ENCODE results near the gene RGMB.

Gene RGMB

DNA sequence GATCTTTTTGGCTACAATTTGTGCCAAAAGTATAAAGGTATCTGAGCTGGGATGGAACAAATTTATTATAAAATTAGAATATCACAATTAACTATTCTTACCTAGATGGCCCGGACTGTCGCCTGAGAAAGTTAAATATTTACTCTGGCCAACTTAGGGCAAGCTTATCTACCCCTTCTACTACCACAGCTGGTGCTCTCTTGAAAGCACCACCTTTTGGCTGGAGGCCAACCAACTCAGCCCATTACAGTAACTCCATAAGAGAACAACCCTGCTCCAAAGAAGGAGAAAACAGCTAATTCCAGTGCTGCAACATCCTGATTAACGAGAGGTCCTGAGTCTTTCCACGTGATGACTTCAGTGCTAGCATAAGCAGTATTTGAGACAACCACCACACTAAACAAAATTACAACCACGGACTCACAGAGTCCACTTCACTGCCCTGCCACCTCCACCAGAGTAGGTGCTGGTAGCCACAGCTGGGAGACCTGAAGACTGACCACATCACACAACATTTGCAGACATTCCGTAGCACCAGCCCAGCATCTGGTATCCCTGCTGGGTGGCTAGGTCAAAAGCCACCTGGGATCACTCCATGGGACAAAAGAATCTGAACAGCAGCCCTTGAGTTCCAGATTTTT, 43.2 kb downstream of the RGMB start:
- TF ChIP-seq, protein P1, sequence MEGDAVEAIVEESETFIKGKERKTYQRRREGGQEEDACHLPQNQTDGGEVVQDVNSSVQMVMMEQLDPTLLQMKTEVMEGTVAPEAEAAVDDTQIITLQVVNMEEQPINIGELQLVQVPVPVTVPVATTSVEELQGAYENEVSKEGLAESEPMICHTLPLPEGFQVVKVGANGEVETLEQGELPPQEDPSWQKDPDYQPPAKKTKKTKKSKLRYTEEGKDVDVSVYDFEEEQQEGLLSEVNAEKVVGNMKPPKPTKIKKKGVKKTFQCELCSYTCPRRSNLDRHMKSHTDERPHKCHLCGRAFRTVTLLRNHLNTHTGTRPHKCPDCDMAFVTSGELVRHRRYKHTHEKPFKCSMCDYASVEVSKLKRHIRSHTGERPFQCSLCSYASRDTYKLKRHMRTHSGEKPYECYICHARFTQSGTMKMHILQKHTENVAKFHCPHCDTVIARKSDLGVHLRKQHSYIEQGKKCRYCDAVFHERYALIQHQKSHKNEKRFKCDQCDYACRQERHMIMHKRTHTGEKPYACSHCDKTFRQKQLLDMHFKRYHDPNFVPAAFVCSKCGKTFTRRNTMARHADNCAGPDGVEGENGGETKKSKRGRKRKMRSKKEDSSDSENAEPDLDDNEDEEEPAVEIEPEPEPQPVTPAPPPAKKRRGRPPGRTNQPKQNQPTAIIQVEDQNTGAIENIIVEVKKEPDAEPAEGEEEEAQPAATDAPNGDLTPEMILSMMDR (IDR thresholded peaks at IDR 0.05) = no peak
- peaks cover 4% of the 10 kb centered on the region for H3K27me3 ChIP-seq
- no peaks in the 10 kb centered on the region for H3K4me1 ChIP-seq (ENCODE audit: control insufficient read depth in 1 of 2, insufficient read depth in 1 of 2, low read depth in 1 of 2, low read length in 1 of 2)
- H3K36me3 ChIP-seq = no peaks in the 10 kb centered on the region
- no peaks in the 10 kb centered on the region for H3K9me3 ChIP-seq
- H3K27ac ChIP-seq = no peak overlapping the region
- H3K4me3 ChIP-seq (ENCODE audit: low read depth in 1 of 2, low read length in 1 of 2) = no peak overlapping the region

DNA sequence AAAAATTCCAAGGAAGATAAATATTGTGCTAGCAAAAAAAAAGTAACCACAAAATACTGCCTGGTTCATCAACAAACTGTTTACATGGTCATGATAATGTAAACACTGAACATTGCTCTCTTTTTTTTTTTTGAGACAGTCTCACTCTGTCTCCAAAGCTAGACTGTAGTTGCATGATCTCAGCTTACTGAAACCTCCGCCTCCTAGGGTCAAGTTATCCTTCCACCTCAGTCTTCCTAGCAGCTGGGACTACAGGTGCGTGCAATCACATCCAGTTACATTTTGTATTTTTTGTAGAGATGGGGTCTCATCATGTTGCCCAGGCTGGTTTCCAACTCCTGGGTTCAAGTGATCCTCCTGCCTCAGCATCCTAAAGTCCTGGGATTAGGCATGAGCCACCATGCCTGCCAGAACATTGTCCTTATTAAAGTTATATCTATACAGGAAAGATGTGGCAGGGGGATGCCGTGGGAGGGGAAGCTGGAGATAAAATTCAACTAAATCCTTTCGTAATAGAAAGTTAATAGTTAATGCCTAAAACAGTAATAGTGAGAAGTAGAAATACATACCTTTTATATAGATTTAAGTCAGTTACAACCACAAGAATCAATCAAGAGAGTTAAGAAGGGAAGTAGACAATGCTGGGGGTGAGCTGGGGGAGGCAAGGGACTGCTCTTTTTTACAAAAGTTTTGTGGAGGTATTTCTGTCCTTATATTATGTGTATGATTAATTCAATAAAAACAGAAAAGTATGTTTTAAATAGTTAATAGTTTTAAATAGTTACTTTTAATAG, 52.3 kb downstream of the RGMB start:
- peaks cover 8% of the 10 kb centered on the region for H3K27me3 ChIP-seq
- H3K4me1 ChIP-seq (ENCODE audit: control insufficient read depth in 1 of 2, insufficient read depth in 1 of 2, low read depth in 1 of 2, low read length in 1 of 2) = no peaks in the 10 kb centered on the region
- no peaks in the 10 kb centered on the region for H3K9me3 ChIP-seq
- TF ChIP-seq, protein P1 (IDR thresholded peaks at IDR 0.05) = no peak
- H3K27ac ChIP-seq = no peak overlapping the region
- no peaks in the 10 kb centered on the region for H3K36me3 ChIP-seq
- no peak overlapping the region for H3K4me3 ChIP-seq (ENCODE audit: low read depth in 1 of 2, low read length in 1 of 2)

DNA sequence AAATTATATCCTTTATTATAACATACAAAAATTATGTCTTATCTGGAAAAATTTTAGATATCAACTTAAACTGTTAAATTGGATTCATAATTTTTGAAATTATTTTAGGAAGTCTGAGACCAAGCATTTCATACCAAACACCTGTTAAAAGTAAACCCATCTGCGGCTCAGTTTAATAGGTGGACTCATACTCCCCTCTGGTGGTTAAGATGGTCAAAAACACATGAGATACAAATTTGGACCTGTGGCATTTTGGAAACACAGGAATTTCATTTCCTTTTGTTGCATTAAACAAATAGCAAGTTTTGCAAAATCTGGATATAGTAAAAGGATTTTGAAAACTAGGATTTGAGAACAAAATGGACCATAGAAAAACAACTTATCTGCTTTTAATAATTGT, 53.7 kb downstream of the RGMB start:
- peaks cover 8% of the 10 kb centered on the region for H3K27me3 ChIP-seq
- no peaks in the 10 kb centered on the region for H3K9me3 ChIP-seq
- TF ChIP-seq, protein P1 (IDR thresholded peaks at IDR 0.05) = no peak
- no peak overlapping the region for H3K4me3 ChIP-seq (ENCODE audit: low read depth in 1 of 2, low read length in 1 of 2)
- H3K27ac ChIP-seq = no peak overlapping the region
- no peaks in the 10 kb centered on the region for H3K4me1 ChIP-seq (ENCODE audit: control insufficient read depth in 1 of 2, insufficient read depth in 1 of 2, low read depth in 1 of 2, low read length in 1 of 2)
- H3K36me3 ChIP-seq = no peaks in the 10 kb centered on the region

DNA sequence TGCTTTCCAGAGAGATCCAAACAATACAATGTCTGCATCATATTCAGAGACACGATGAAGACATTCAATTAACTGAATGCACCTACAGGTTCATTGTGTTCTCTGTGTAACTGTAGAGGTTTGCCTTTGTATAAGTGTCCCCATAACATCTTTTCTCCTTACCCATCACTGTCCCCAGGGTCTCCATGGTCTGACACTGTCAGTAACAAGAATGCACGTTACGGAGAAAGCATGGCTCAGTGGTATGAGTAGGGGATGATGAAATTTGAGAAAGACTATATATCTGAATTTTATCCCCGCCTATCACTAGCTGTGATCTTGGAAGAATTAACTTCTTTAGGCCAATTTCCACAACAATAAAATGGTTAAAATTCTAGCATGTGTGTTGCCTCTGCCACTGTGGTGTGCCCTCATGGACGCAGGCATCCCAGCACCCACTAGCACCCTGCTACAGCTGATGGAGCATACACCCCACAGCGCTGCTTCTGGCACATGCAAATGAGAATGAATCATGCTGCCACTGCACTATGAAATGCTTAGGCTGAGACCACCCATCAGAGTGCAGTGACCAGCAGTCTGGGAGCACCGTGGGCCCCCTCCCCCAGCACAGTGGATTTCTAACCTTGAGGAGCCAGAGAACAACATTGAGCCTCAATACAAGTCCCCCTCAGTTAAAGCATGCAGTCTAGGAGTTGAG, 54.3 kb downstream of the RGMB start:
- Histone ChIP-seq H3K9me3 (no peaks in the 10 kb centered on the region), H3K36me3 (no peaks in the 10 kb centered on the region), H3K4me3 (ENCODE audit: low read depth in 1 of 2, low read length in 1 of 2) (no peak overlapping the region), H3K27ac (no peak overlapping the region), H3K27me3 (peaks cover 8% of the 10 kb centered on the region), H3K4me1 (ENCODE audit: control insufficient read depth in 1 of 2, insufficient read depth in 1 of 2, low read depth in 1 of 2, low read length in 1 of 2) (no peaks in the 10 kb centered on the region)
- TF ChIP-seq, protein P1 (IDR thresholded peaks at IDR 0.05) = no peak

DNA sequence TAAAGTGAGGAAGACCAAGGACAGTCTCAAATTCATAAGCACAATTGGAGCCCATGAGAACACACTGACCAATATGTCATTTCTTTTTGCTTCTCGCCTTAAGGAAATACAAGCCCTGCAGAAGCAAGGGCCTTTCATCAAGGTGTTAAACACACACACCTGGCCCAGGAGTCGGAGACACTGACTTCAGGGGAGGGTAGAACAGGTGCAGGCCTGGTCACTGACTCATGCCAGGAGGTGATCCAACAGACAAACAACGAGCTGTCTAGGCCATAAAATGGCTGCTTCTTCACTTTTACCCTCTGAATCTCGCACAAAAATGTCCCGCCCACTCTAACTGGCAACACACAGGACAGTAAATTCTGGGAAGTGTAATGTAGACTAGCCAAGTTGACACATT, 62.7 kb downstream of the RGMB start:
- TF ChIP-seq, protein P1 (IDR thresholded peaks at IDR 0.05) = no peak
- Histone ChIP-seq H3K9me3 (no peaks in the 10 kb centered on the region), H3K4me1 (ENCODE audit: control insufficient read depth in 1 of 2, insufficient read depth in 1 of 2, low read depth in 1 of 2, low read length in 1 of 2) (no peaks in the 10 kb centered on the region), H3K4me3 (ENCODE audit: low read depth in 1 of 2, low read length in 1 of 2) (no peak overlapping the region), H3K36me3 (no peaks in the 10 kb centered on the region), H3K27ac (no peak overlapping the region), H3K27me3 (peaks cover 6% of the 10 kb centered on the region)
